Spleen (tissue), 3 donors: ENCODE data around the gene S100A5.

Experiments used
- POLR2A ChIP-seq, 3 donors: fragments of 450-650 bp; IDR thresholded peaks; one replicate each; pipeline ENCODE4 v1.5.1; 2017; ENCODE audit warnings: antibody characterized with exemption in 3 of 3, mild to moderate bottlenecking in 1 of 3
- POLR2AphosphoS5 ChIP-seq, 3 donors: sonication (generic); formaldehyde crosslinking; IDR thresholded peaks; one replicate each; pipeline ENCODE4 v1.5.1; 2017; ENCODE audit warnings: antibody characterized with exemption in 3 of 3

DNA sequence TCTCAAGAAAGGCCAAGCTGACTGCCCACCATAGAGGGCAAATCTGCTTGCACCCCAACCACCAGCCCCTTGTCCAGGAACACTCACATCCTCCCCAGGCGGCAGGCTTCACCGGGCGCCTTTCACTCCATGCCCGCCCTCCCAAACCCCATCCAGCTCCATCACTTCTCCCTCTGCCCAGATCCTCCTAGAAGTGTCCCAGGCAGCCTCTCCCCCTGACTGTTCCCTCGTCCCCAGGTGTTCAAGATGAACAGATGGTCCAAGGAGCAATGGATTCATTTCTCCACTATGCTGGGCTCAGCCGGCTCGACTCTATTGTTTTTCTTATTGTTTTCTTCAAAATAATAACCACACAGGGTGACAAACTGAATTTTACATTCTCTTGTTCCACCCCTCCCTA, 27.1 kb downstream of the S100A5 start:
- TF ChIP-seq POLR2AphosphoS5 (IDR thresholded peaks at IDR 0.05) (no peak), POLR2A (IDR thresholded peaks at IDR 0.05) (no peak)
